DND-41 (cell line): Measurements from ENCODE around the gene OVOL1.

ENCODE experiments used
- EZH2 ChIP-seq: IDR thresholded peaks from 3 replicates; pipeline ENCODE4 v1.6.1; 2012; ENCODE audit warnings: borderline replicate concordance, low read depth, mild to moderate bottlenecking, moderate library complexity, low read length, inconsistent platforms; ENCODE audit not compliant: severe bottlenecking
- TF ChIP-seq, protein P1 (sequence below): IDR thresholded peaks from 2 replicates; pipeline ENCODE4 v1.5.1; 2012; ENCODE audit warnings: borderline replicate concordance, low read length, moderate library complexity, mild to moderate bottlenecking; ENCODE audit not compliant: poor library complexity, severe bottlenecking; ENCODE audit errors: extremely low read depth

DNA sequence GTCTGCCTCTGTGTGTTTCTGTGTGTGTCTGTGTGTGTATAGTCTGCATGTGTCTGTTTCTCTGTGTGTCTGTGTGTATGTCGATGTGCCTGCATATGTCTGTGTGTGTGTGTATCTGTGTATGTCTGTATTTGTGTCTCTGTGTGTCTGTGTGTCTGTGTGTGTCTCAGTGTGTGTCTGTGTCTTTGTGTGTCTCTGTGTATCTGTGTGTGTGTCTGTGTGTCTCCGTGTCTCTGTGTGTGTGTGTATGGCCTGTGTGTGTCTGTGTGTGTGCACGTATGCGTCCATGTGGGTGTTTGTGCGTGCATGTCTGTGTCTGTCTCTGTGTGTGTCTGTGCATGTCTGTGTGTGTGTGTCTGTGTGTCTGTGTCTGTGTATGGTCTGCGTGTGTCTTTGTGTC is 47.3 kb downstream of the OVOL1 start:
- TF ChIP-seq, protein P1, sequence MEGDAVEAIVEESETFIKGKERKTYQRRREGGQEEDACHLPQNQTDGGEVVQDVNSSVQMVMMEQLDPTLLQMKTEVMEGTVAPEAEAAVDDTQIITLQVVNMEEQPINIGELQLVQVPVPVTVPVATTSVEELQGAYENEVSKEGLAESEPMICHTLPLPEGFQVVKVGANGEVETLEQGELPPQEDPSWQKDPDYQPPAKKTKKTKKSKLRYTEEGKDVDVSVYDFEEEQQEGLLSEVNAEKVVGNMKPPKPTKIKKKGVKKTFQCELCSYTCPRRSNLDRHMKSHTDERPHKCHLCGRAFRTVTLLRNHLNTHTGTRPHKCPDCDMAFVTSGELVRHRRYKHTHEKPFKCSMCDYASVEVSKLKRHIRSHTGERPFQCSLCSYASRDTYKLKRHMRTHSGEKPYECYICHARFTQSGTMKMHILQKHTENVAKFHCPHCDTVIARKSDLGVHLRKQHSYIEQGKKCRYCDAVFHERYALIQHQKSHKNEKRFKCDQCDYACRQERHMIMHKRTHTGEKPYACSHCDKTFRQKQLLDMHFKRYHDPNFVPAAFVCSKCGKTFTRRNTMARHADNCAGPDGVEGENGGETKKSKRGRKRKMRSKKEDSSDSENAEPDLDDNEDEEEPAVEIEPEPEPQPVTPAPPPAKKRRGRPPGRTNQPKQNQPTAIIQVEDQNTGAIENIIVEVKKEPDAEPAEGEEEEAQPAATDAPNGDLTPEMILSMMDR, result no peak
- no peak for TF ChIP-seq EZH2
